Adrenal gland (tissue), 5 donors: ENCODE data around the gene MEPCE.

ENCODE experiments used
- POLR2A ChIP-seq, 2 donors: fragments of 450-650 bp; IDR thresholded peaks; one replicate each; pipeline ENCODE4 v1.6.1; 2017; ENCODE audit warnings: antibody characterized with exemption in 2 of 2, mild to moderate bottlenecking in 2 of 2, moderate library complexity in 1 of 2
- TF ChIP-seq, protein P1 (sequence below), 6 experiments: fragments of 450-650 bp in 4 of 6; fragments of 200-600 bp in 2 of 6; sonication (generic) in 1 of 6; IDR thresholded peaks; 1 replicate in 5 of 6; 2 replicates in 1 of 6; pipeline versions ENCODE4 v1.5.1 to v1.8.0; 2016 to 2021; ENCODE audit warnings: antibody characterized with exemption in 6 of 6, mild to moderate bottlenecking in 2 of 6, moderate library complexity in 1 of 6
- donor health status: DM: no; HTN: no; CAD: no.

DNA sequence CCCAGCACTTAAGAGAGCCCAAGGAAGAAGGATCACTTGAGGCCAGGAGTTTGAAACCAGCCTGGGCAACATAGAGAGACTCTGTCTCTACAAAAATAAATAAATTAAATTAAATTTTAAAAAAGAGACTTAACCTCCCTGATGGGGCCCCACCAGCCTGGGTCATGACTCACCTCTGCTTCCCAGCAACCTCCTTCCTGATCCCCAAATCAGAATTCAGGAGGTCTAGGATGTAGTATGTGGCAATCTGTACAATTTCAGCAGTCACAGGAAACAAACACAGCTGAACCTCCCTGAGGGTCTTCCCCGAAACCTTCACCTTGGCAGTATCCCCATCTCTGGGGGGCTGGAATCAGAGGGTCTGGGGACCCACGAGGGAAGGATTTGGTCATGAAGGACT is 16.4 kb downstream of the MEPCE start:
- TF ChIP-seq, protein P1, sequence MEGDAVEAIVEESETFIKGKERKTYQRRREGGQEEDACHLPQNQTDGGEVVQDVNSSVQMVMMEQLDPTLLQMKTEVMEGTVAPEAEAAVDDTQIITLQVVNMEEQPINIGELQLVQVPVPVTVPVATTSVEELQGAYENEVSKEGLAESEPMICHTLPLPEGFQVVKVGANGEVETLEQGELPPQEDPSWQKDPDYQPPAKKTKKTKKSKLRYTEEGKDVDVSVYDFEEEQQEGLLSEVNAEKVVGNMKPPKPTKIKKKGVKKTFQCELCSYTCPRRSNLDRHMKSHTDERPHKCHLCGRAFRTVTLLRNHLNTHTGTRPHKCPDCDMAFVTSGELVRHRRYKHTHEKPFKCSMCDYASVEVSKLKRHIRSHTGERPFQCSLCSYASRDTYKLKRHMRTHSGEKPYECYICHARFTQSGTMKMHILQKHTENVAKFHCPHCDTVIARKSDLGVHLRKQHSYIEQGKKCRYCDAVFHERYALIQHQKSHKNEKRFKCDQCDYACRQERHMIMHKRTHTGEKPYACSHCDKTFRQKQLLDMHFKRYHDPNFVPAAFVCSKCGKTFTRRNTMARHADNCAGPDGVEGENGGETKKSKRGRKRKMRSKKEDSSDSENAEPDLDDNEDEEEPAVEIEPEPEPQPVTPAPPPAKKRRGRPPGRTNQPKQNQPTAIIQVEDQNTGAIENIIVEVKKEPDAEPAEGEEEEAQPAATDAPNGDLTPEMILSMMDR (IDR thresholded peaks at IDR 0.05), result no peak
- no peak for TF ChIP-seq POLR2A (IDR thresholded peaks at IDR 0.05)
